Spleen (tissue), 11 donors: Measurements from ENCODE around the gene C5AR1. TPM values are rescaled to one million over a fixed set of nuclear protein-coding genes. Genes with fewer than 3 reads are reported as not detected.

Experiments
- DNase-seq: peaks from one replicate; pipeline ENCODE4 v3.0.0-alpha.2; 2020
- H3K27ac ChIP-seq, 8 donors: fragments of 200-600 bp; sonication (generic) in 7 of 8; 1 replicate in 4 of 8; 2 replicates in 4 of 8; pipeline versions ENCODE4 v1.5.0 to v1.8.0; 2016 to 2021; ENCODE audit warnings: inconsistent platforms in 4 of 8, mild to moderate bottlenecking in 4 of 8, moderate library complexity in 1 of 8
- H3K27me3 ChIP-seq, 7 donors: fragments of 200-600 bp; sonication (generic) in 6 of 7; replicated peaks in 1 of 7; 1 replicate in 4 of 7; 2 replicates in 3 of 7; pipeline versions ENCODE4 v1.5.0 to v1.8.0; 2016 to 2021; ENCODE audit warnings: inconsistent platforms in 3 of 7, mild to moderate bottlenecking in 1 of 7
- H3K36me3 ChIP-seq, 6 donors: fragments of 200-600 bp; sonication (generic) in 5 of 6; 1 replicate in 4 of 6; 2 replicates in 2 of 6; pipeline versions ENCODE4 v1.5.0 to v1.8.0; 2016 to 2021; ENCODE audit warnings: inconsistent platforms in 2 of 6
- H3K4me1 ChIP-seq, 6 donors: fragments of 200-600 bp; sonication (generic) in 5 of 6; 1 replicate in 3 of 6; 2 replicates in 3 of 6; pipeline versions ENCODE4 v1.5.0 to v1.8.0; 2016 to 2021; ENCODE audit warnings: inconsistent platforms in 3 of 6
- H3K4me3 ChIP-seq, 8 donors: fragments of 200-600 bp; sonication (generic) in 7 of 8; 1 replicate in 4 of 8; 2 replicates in 4 of 8; pipeline versions ENCODE4 v1.5.0 to v1.8.0; 2016 to 2021; ENCODE audit warnings: inconsistent platforms in 4 of 8, mild to moderate bottlenecking in 4 of 8, moderate library complexity in 2 of 8
- H3K9me3 ChIP-seq, 8 donors: fragments of 200-600 bp; sonication (generic) in 7 of 8; 1 replicate in 4 of 8; 2 replicates in 4 of 8; pipeline versions ENCODE4 v1.5.0 to v1.8.0; 2016 to 2021; ENCODE audit warnings: inconsistent platforms in 4 of 8
- POLR2A ChIP-seq, 3 donors: fragments of 450-650 bp; IDR thresholded peaks; one replicate each; pipeline ENCODE4 v1.5.1; 2017; ENCODE audit warnings: antibody characterized with exemption in 3 of 3, mild to moderate bottlenecking in 1 of 3
- POLR2AphosphoS5 ChIP-seq, 3 donors: sonication (generic); formaldehyde crosslinking; IDR thresholded peaks; one replicate each; pipeline ENCODE4 v1.5.1; 2017; ENCODE audit warnings: antibody characterized with exemption in 3 of 3
- WGBS, 5 donors: extraction: QIAGEN DNeasy Blood & Tissue Kit in 3 of 5; methylation state at CpG; one replicate each; pipeline versions ENCODE4 v1.1.5 to v1.1.7; 2013 to 2018; 5-methylcytosine and 5-hydroxymethylcytosine counted together
- intact Hi-C: fragments of 100-400 bp; cut with DNase I; formaldehyde crosslinking; loops from one replicate; pipeline ENCODE4 v1.15.0; 2023; ENCODE audit warnings: low total_unique reads
- polyA plus RNA-seq, 3 donors: library from polyadenylated mRNA; stranded (reverse); fragments of 200-250 nt; gene quantifications; one replicate each; pipeline ENCODE4 v1.2.1, GENCODE V29; 2013
- total RNA-seq, 7 donors: library from RNA; depleted of rRNA in 3 of 7; stranded (reverse); fragments of >200 nt in 3 of 7; fragmentation: NEBNext Ultra II Directional in 4 of 7; extraction: Animal tissue kit (Norgen Biotek cat#: 25700) in 4 of 7; gene quantifications; one replicate each; pipeline versions ENCODE4 v1.1.0 to v1.2.1, GENCODE V29; 2016 to 2021
- TF ChIP-seq, protein P1 (sequence below), 11 experiments: fragments of 200-600 bp in 7 of 11; fragments of 450-650 bp in 4 of 11; sonication (generic) in 4 of 11; IDR thresholded peaks in 8 of 11; conservative IDR thresholded peaks in 3 of 11; 1 replicate in 7 of 11; 2 replicates in 4 of 11; pipeline versions ENCODE4 v1.4.0 to v1.8.0; 2016 to 2021; ENCODE audit warnings: antibody characterized with exemption in 11 of 11, inconsistent platforms in 4 of 11, mild to moderate bottlenecking in 1 of 11
- donor health status: healthy with polysubstance abuse.
- donor health status: DM: no; HTN: no; CAD: no; lungs with moderate emphysema.
- donor health status: DM: no; HTN: no; CAD: no.
- donor health status: Bipolar disorder and iron deficiency.
- donor health status: healthy.
- donor health status: DM: no; HTN: no; CAD: no.
- donor health status: DM: yes; HTN: yes; CAD: no.

C5AR1 gene
- total and polyA plus RNA-seq, 10 donors: 4.0 to 124 (median 48.3) TPM

DNA sequence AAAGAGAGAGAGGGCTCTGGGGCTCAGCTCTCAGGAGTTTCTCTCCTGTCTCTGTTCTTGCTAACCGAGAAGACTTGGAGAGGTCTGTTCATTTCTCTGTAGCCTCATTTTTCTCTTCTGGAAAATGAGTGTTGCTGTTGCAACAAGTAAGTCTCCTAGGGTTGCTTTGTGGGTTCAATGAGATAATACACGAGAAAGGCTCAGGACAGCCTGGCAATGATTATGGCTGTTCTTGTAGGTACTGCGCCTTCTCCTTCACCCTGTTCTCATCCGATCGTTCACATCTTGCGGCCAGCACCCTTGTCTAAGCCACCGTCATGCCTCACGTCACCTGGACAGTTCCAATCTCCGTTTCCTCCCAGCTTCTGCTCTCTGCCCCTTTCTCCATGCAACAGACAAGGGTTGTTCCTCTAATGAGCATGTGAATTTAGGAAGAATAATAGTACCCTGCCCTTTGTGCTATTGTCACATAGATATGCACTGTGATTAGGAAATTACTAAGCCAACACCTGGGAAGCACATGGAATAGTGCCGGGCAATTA lies 4.2 kb downstream of the C5AR1 start:
- Histone ChIP-seq H3K4me1 (peaks cover 0 to 49% (median 3%) of the 10 kb centered on the region in 6 donors), H3K36me3 (peaks cover 0 to 17% (median 0%) of the 10 kb centered on the region in 6 donors), H3K9me3 (no peaks in the 10 kb centered on the region), H3K4me3 (peak overlapping the region in 3 of 8 donors; percentile 27 to 68 (median 31)), H3K27me3 (peaks cover 0 to 67% (median 0%) of the 10 kb centered on the region in 7 donors), H3K27ac (peak overlapping the region in 7 of 8 donors; percentile 59 to 93 (median 85))
- intact Hi-C loops: no loop called here
- 74 to 91% (median 81%) methylated on average over 10 of the region's 10 CpGs for WGBS, 5 donors
- TF ChIP-seq, protein P1, sequence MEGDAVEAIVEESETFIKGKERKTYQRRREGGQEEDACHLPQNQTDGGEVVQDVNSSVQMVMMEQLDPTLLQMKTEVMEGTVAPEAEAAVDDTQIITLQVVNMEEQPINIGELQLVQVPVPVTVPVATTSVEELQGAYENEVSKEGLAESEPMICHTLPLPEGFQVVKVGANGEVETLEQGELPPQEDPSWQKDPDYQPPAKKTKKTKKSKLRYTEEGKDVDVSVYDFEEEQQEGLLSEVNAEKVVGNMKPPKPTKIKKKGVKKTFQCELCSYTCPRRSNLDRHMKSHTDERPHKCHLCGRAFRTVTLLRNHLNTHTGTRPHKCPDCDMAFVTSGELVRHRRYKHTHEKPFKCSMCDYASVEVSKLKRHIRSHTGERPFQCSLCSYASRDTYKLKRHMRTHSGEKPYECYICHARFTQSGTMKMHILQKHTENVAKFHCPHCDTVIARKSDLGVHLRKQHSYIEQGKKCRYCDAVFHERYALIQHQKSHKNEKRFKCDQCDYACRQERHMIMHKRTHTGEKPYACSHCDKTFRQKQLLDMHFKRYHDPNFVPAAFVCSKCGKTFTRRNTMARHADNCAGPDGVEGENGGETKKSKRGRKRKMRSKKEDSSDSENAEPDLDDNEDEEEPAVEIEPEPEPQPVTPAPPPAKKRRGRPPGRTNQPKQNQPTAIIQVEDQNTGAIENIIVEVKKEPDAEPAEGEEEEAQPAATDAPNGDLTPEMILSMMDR (IDR thresholded peaks at IDR 0.05 in 8 of 11, conservative IDR thresholded peaks at IDR 0.05 in 3 of 11): no peak
- no peak for TF ChIP-seq POLR2A (IDR thresholded peaks at IDR 0.05)
- peak in 1 of 3 donors; percentile 69 for TF ChIP-seq POLR2AphosphoS5 (IDR thresholded peaks at IDR 0.05)
- DNase-seq: no peak

DNA sequence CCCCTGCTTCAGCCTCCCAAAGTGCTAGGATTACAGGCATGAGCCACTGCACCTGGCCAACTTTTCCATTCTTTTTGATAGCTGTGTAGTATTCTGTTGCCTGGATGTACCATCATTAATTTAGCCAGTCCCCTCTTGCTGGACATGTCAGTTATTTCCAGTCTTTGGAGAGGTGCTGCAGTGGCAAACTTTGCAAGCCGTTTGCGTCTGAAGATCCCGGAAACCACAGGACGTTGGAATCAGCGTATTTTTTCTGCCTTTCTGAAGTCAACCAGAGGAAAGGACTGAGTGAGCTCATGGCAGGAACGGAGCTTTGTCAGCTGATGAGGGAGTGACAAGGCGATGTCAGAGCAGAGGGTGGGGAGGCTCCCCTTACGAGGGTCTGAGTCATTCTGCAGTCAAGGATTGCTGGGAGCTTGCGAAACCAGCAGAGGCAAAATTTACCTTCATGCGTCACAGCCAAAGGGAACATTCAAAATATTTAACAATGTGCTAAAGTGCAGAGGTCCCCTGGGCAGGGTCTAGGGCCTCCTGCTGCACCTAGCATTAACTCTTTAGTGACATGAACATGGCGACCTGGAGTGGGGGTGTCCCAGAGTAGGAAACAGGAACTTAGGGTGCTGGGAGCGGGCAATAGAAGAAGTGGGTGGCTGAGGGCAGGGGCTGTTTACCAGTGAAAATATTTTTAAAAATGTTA lies 5.6 kb downstream of the C5AR1 start:
- WGBS, 5 donors: 23 to 42% (median 36%) methylated on average over 12 of the region's 12 CpGs
- Histone ChIP-seq H3K36me3 (peaks cover 0 to 31% (median 0%) of the 10 kb centered on the region in 6 donors), H3K27me3 (peaks cover 0 to 69% (median 3%) of the 10 kb centered on the region in 7 donors), H3K27ac (peak overlapping the region in 7 of 8 donors; percentile 59 to 93 (median 85)), H3K9me3 (no peaks in the 10 kb centered on the region), H3K4me1 (peaks cover 0 to 52% (median 3%) of the 10 kb centered on the region in 6 donors), H3K4me3 (peak overlapping the region in 1 of 8 donors; percentile 68)
- intact Hi-C loops: no loop called here
- TF ChIP-seq POLR2A (IDR thresholded peaks at IDR 0.05) (no peak), POLR2AphosphoS5 (IDR thresholded peaks at IDR 0.05) (peak; percentile 33 to 94 (median 64))
- peak; percentile 84 for DNase-seq

DNA sequence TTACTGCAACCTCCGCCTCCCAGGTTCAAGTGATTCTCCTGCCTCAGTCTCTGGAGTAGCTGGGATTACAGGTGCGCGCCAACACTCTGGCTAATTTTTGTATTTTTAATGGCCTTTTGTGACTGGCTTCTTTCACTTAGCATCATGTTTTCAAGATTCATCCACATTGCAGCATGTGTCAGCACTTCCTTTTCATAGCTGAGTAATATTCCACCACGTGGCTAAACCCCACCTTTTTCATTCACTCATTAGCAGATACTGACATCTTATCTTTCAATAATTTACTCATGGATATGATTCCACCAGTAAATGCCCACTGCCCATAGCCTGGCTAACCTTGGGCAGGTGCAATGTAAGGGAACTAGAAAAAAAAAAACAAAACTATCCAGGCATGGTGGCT lies 6.9 kb downstream of the C5AR1 start:
- peaks cover 0 to 52% (median 3%) of the 10 kb centered on the region in 6 donors for H3K4me1 ChIP-seq
- H3K27ac ChIP-seq: peak overlapping the region in 4 of 8 donors; percentile 76 to 93 (median 86)
- peaks cover 0 to 63% (median 6%) of the 10 kb centered on the region in 7 donors for H3K27me3 ChIP-seq
- WGBS, 5 donors: 78 to 91% (median 87%) methylated on average over 4 of the region's 4 CpGs
- peaks cover 0 to 2% (median 0%) of the 10 kb centered on the region in 8 donors for H3K9me3 ChIP-seq
- peaks cover 0 to 43% (median 2%) of the 10 kb centered on the region in 6 donors for H3K36me3 ChIP-seq
- peak overlapping the region in 1 of 8 donors; percentile 68 for H3K4me3 ChIP-seq
- no peak for DNase-seq
- TF ChIP-seq POLR2AphosphoS5 (IDR thresholded peaks at IDR 0.05) (peak in 1 of 3 donors; percentile 7), POLR2A (IDR thresholded peaks at IDR 0.05) (no peak)
- intact Hi-C loops: no loop called here

DNA sequence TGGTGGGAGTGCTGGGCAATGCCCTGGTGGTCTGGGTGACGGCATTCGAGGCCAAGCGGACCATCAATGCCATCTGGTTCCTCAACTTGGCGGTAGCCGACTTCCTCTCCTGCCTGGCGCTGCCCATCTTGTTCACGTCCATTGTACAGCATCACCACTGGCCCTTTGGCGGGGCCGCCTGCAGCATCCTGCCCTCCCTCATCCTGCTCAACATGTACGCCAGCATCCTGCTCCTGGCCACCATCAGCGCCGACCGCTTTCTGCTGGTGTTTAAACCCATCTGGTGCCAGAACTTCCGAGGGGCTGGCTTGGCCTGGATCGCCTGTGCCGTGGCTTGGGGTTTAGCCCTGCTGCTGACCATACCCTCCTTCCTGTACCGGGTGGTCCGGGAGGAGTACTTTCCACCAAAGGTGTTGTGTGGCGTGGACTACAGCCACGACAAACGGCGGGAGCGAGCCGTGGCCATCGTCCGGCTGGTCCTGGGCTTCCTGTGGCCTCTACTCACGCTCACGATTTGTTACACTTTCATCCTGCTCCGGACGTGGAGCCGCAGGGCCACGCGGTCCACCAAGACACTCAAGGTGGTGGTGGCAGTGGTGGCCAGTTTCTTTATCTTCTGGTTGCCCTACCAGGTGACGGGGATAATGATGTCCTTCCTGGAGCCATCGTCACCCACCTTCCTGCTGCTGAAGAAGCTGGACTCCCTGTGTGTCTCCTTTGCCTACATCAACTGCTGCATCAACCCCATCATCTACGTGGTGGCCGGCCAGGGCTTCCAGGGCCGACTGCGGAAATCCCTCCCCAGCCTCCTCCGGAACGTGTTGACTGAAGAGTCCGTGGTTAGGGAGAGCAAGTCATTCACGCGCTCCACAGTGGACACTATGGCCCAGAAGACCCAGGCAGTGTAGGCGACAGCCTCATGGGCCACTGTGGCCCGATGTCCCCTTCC lies 10.5 kb downstream of the C5AR1 start:
- intact Hi-C loops: no loop called here
- Histone ChIP-seq H3K36me3 (peaks cover 0 to 40% (median 2%) of the 10 kb centered on the region in 6 donors), H3K4me1 (peaks cover 0 to 41% (median 8%) of the 10 kb centered on the region in 6 donors), H3K27me3 (peaks cover 0 to 61% (median 6%) of the 10 kb centered on the region in 7 donors), H3K27ac (peak overlapping the region in 1 of 8 donors; percentile 86), H3K4me3 (no peak overlapping the region), H3K9me3 (peaks cover 0 to 5% (median 0%) of the 10 kb centered on the region in 8 donors)
- TF ChIP-seq POLR2AphosphoS5 (IDR thresholded peaks at IDR 0.05): peak; percentile 12 to 69 (median 55)
- TF ChIP-seq, protein P1 (IDR thresholded peaks at IDR 0.05 in 8 of 11, conservative IDR thresholded peaks at IDR 0.05 in 3 of 11): no peak
- DNase-seq: no peak
- WGBS, 5 donors: 86 to 92% (median 89%) methylated on average over 44 to 46 of the region's 46 CpGs
